GM21423 (cell line): ENCODE data around the gene GLIPR1L1.
"Not testable (repeated sequence)": the region's sequence is repeated elsewhere in the genome, so short reads cannot be mapped to it uniquely, and the experiment has no call there.

Experiments used
- ATAC-seq: cut with Tn5 transposase; IDR thresholded peaks from one replicate; pipeline ENCODE4 v1.9.1; 2021; ENCODE audit warnings: mild to moderate bottlenecking, moderate library complexity; ENCODE audit not compliant: unreplicated experiment

The GLIPR1L1 gene

GRCh38 chr12:75334384-75335030, at the start of gene GLIPR1L1:
Gene GLIPR1L1, plus strand, starts transcription at chr12:75334670. Its CDS starts 59 bp downstream, at chr12:75334729.
- peak; percentile 63 for ATAC-seq

- ATAC-seq, result no peak
These were observed 45.6 kb upstream of the GLIPR1L1 start for GRCh38 chr12:75288860-75289259.

- no peak for ATAC-seq
These were observed 44.7 kb upstream of the GLIPR1L1 start for GRCh38 chr12:75289753-75290152.

- ATAC-seq, result no peak
These were observed 43.5 kb upstream of the GLIPR1L1 start for GRCh38 chr12:75291014-75291413.

- no peak for ATAC-seq
These were observed 40.1 kb upstream of the GLIPR1L1 start for GRCh38 chr12:75294336-75294735.

GRCh38 chr12:75294797-75295196, 39.7 kb upstream of the GLIPR1L1 start:
- no peak for ATAC-seq

GRCh38 chr12:75302225-75302624, 32.2 kb upstream of the GLIPR1L1 start:
- ATAC-seq, result no peak

GRCh38 chr12:75302781-75303180, 31.7 kb upstream of the GLIPR1L1 start:
- no peak for ATAC-seq

- no peak for ATAC-seq
These were observed 28.8 kb upstream of the GLIPR1L1 start for GRCh38 chr12:75305412-75306332.

- ATAC-seq, result no peak
These were observed 26.2 kb upstream of the GLIPR1L1 start for GRCh38 chr12:75308279-75308678.

- no peak for ATAC-seq
These were observed 23.1 kb upstream of the GLIPR1L1 start for GRCh38 chr12:75311369-75311768.

GRCh38 chr12:75315518-75315917, 19.0 kb upstream of the GLIPR1L1 start:
- no peak for ATAC-seq

GRCh38 chr12:75317784-75318183, 16.7 kb upstream of the GLIPR1L1 start:
- ATAC-seq, result no peak

- no peak for ATAC-seq
These were observed 12.0 kb upstream of the GLIPR1L1 start for GRCh38 chr12:75322464-75322863.

- no peak for ATAC-seq
These were observed 10.8 kb upstream of the GLIPR1L1 start for GRCh38 chr12:75323663-75324062.

GRCh38 chr12:75327642-75328041, 6.8 kb upstream of the GLIPR1L1 start:
- no peak for ATAC-seq

GRCh38 chr12:75329918-75330826, 4.3 kb upstream of the GLIPR1L1 start, which contains the start of gene CAPS2:
Gene CAPS2, minus strand, starts transcription at chr12:75330324. Its CDS starts 3,826 bp downstream, at chr12:75326498.
- ATAC-seq, result peak; percentile 85

- peak; percentile 44 for ATAC-seq
These were observed 3.4 kb downstream of the GLIPR1L1 start for GRCh38 chr12:75337905-75338304.

- ATAC-seq, result no peak
These were observed 7.4 kb downstream of the GLIPR1L1 start for GRCh38 chr12:75341873-75342272.

GRCh38 chr12:75345531-75345930, 11.1 kb downstream of the GLIPR1L1 start:
- no peak for ATAC-seq

GRCh38 chr12:75346215-75346614, 11.7 kb downstream of the GLIPR1L1 start:
- ATAC-seq, result not testable (repeated sequence)
